Measurements from ENCODE around the gene ARHGAP45.

DNA sequence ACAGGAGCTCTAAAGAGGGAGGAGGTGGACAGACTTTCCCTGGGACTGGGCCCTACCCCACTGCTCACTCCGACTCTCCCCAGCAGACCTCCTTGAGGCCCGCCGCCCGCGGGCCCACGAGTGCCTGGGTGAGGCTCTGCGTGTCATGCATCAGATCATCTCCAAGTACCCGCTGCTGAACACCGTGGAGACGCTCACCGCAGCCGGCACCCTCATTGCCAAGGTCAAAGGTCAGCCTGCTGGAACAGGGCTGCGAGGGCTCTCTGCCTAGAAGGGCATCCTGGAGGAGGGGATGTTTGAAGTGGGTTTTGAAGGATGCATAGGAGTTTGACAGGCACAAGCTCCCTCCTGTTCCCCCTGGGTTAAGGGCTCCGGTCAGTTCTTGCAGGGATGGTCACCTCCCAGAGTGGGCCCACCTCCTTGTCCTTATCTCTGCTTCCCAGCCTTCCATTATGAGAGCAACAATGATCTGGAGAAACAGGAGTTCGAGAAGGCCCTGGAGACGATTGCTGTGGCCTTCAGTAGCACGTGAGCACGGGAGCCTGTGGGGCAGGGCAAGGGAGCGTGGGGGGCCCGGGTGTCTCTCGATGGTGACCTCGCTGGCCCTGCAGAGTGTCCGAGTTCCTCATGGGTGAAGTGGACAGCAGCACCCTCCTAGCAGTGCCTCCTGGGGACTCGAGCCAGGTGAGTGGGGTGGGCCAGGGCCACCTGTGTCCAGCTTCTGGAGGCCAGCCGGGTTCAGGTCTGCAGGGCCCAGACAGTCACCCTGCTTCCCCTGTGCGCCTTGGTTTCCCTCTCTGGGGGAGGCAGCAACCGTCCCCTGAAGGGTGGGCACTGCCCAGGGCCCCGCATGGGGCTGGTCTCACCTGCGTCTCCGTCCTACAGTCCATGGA lies 6.3 kb downstream of the ARHGAP45 start:
- no peak for TF ChIP-seq POLR2A (IDR thresholded peaks at IDR 0.05)
- TF ChIP-seq, protein P1, sequence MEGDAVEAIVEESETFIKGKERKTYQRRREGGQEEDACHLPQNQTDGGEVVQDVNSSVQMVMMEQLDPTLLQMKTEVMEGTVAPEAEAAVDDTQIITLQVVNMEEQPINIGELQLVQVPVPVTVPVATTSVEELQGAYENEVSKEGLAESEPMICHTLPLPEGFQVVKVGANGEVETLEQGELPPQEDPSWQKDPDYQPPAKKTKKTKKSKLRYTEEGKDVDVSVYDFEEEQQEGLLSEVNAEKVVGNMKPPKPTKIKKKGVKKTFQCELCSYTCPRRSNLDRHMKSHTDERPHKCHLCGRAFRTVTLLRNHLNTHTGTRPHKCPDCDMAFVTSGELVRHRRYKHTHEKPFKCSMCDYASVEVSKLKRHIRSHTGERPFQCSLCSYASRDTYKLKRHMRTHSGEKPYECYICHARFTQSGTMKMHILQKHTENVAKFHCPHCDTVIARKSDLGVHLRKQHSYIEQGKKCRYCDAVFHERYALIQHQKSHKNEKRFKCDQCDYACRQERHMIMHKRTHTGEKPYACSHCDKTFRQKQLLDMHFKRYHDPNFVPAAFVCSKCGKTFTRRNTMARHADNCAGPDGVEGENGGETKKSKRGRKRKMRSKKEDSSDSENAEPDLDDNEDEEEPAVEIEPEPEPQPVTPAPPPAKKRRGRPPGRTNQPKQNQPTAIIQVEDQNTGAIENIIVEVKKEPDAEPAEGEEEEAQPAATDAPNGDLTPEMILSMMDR (IDR thresholded peaks at IDR 0.05), result no peak

All from Peyer's patch (tissue), 4 donors.